GM21381 (cell line): ENCODE data around the gene NDRG3.
"Not testable (repeated sequence)": the region's sequence is repeated elsewhere in the genome, so short reads cannot be mapped to it uniquely, and the experiment has no call there.

Experiments
- ATAC-seq: cut with Tn5 transposase; IDR thresholded peaks from one replicate; pipeline ENCODE4 v1.9.1; 2021; ENCODE audit warnings: mild to moderate bottlenecking, moderate library complexity; ENCODE audit not compliant: unreplicated experiment

The NDRG3 gene

GRCh38 chr20:36646678-36647077 is 99.2 kb downstream of the NDRG3 start:
- ATAC-seq, result no peak

- no peak for ATAC-seq
These were observed 99.9 kb downstream of the NDRG3 start, which contains the start of gene SLA2 for GRCh38 chr20:36645998-36646397. SLA2 (minus strand) TSS chr20:36646196; CDS start chr20:36641335, 4,861 bp downstream.

- no peak for ATAC-seq
These were observed 100.5 kb downstream of the NDRG3 start for GRCh38 chr20:36645353-36645752.

- ATAC-seq, result no peak
These were observed 101.2 kb downstream of the NDRG3 start for GRCh38 chr20:36644706-36645095.

GRCh38 chr20:36644032-36644705 is 101.7 kb downstream of the NDRG3 start:
- ATAC-seq, result no peak

- no peak for ATAC-seq
These were observed 103.8 kb downstream of the NDRG3 start for GRCh38 chr20:36642136-36642535.

- no peak for ATAC-seq
These were observed 104.4 kb downstream of the NDRG3 start for GRCh38 chr20:36641506-36641843.

GRCh38 chr20:36638876-36639400 is 107.0 kb downstream of the NDRG3 start:
- not testable (repeated sequence) for ATAC-seq

GRCh38 chr20:36634342-36634741 is 111.5 kb downstream of the NDRG3 start:
- no peak for ATAC-seq

GRCh38 chr20:36633285-36633772 is 112.6 kb downstream of the NDRG3 start:
- ATAC-seq, result no peak

GRCh38 chr20:36632487-36633284 is 113.2 kb downstream of the NDRG3 start:
- no peak for ATAC-seq

- no peak for ATAC-seq
These were observed 113.8 kb downstream of the NDRG3 start for GRCh38 chr20:36632147-36632486.

GRCh38 chr20:36631646-36632045 is 114.2 kb downstream of the NDRG3 start:
- no peak for ATAC-seq

- no peak for ATAC-seq
These were observed 115.9 kb downstream of the NDRG3 start for GRCh38 chr20:36629719-36630681.

GRCh38 chr20:36628076-36628475 is 117.8 kb downstream of the NDRG3 start:
- ATAC-seq, result no peak

GRCh38 chr20:36624944-36625324 is 121.0 kb downstream of the NDRG3 start:
- ATAC-seq, result no peak

- no peak for ATAC-seq
These were observed 121.6 kb downstream of the NDRG3 start for GRCh38 chr20:36624068-36624943.

GRCh38 chr20:36623444-36623843 is 122.4 kb downstream of the NDRG3 start:
- no peak for ATAC-seq

- ATAC-seq, result no peak
These were observed 125.0 kb downstream of the NDRG3 start for GRCh38 chr20:36620917-36621316.
